ENCODE results near the gene HEBP2. TPM values are rescaled to one million over a fixed set of nuclear protein-coding genes. Genes with fewer than 3 reads are reported as not detected.

The HEBP2 gene
- polyA plus RNA-seq, 1 donor: 58.4 TPM

DNA sequence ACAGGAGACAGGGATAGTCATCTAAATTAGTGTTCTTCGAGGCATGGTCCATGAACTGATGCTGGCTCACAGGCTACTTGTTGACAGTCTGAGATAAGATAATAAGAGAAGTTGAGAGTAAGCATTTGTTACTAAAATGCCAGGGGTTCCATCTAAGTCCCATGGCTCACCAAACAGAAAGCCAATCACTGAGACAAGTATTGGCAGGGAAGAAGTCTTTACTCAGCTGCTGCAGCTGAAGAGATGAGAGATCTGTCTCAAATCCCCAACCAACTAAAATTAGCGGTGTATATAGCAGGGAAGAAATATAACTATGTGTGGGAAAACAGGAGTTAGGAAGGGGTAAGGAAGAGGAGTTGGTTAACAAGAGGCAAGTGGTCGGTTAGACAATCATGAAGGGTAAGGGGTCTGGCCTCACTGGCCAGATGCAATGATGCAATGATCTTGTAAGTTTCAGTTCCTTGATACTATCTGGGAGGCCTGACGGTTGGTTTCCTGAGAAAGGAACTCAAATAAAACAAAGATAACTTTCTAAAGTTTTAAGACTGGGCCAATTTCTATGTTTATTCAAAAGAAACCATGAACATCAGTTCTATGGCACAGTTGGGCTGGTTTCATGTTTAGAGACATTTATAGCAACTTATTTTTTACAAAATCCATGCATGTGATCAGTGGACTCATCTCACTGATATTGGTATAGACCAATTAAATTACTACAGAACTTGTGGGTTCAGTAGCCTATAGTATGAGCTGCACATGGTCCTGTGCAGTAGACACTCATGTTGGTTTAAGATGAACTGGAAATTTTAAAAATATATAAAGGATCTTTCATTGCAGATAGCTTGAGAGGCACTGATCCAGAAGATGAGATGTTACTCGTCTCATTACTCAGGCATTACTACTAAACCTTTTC, 9.9 kb upstream of the HEBP2 start:
- no peak for DNase-seq

DNA sequence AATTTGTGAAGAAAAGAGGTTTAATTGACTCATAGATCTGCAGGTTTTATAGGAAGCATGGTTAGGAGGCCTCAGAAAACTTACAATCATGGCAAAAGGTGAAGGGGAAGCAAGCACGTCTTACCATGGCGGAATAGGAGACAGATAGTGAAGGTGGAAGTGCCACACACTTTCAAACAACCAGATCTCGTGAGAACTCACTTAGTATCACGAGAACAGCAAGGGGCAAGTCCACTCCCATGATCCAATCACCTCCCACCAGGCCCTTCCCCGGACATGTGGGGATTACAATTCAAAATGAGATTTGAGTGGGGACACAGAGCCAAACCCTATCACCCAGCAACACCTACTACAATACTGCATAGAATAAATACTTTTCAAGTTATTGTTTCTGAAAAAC, 7.3 kb upstream of the HEBP2 start:
- no peak for DNase-seq

DNA sequence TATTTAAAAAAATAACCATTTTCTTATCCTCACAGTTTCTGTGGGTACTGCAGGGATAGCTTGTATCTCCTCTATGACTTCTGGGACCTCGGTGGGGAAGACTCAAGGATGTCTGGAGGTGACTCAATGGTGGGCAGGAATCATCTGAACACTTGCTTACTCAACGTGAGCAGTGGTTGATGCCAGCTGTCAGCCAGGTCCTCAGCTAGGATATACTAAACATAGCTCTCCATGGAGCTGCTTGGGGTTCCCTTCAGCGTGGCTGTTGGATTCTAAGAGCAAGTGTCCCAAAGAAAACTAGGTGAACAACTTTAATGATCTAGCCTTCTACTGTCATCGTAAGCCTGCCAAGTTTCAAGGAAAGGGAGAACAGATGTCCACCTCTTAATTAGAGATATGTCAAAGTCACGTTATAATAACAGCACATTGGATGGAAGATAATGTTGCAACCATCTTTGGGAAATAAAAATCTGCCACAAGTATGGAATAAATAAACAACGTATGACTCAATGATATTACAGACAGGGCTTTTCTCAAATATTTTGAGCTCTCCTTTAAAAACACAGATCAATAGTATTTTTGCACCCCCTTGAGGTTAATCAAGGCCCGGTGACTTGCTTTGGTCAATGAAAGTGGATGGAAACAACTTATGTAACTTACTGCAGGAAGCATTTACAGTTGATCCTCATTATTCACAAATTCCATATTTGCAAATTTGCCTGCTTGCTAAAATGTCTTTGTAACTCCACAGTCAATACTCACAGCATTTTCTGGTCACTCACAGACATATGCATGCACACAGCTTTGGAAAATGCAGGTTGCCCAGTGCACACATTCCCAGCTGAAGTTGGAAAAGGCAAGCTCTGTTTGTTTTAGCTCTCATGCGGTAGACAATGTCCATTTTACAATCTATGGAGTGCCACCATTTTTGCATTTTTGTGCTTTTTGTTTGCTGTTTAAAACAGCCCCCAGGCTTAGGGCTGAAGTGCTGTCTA, 6.6 kb upstream of the HEBP2 start:
- no peak for DNase-seq

DNA sequence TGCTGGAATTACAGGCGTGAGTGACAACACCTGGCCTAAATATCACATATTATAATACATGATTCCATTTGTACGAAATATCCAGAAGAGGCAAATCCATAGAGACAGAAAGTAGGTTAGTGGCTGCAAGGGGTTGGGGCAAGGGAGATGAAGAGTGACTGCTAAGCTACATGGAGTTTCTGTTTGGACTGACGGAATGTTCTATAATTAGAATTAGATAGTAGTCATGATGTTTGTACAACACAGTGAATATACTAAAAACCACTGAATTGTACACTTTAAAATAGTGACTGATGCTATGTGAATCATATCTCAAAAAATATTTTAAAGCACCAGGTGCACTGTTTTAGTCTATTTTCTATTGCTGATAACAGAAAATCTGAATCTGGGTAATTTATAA, 3.7 kb upstream of the HEBP2 start:
- DNase-seq: no peak

DNA sequence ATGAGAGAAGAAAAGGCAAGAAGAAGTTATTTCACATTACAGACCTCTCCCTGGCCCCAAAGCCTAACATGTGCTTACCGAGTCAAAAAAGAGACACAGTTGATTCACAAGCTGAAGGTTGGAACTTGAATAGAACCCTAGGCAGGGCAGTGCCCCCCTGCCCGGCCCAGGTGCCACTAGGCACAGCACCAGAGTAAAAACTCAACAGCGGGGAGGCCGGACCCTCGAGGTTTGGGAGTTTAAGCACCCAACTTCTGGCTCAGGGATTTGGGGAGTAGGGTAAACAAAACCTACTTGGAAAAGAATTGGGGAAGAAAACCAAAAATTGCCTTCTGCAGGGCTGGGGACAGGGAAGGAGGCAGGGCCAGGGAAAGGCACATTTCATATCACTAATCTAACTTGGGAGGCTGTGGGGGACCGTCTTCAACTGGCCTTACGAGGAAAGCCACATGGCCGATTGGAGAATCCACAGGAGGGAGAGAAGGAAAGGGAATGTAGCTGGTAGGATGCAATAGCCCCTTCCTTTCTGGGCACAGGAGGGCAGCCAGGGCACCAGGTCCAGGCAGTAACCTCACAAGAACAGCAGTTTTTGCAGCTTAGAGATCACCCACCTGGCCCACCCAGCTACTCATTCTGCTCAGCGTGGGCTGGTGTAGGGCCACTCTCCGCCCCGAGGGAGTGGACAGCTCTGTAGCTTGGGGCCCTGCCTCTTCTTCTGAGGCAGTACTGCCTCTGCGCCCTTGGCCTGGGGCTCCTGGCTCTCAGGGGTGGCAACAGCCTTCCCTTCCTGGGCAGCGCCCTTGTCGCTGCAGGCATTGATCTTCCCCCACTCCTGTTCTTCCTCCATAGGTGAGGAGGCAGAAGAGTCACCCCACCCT, 1.8 kb upstream of the HEBP2 start:
- no peak for DNase-seq

DNA sequence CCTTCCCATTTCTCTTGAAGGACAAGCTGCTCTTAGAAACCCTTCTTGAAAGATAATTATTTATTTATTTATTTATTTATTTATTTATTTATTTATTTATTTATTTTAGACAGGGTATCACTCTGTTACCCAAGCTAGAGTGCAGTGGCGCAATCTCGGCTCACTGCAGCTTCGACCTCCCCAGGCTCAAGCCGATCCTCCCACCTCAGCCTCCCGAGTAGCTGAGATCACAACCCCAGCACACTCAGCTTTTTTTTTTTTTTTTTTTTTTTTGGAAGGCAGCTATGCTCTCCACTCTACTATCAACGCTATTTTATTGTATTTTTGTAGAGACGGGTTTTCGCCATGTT, 1.2 kb upstream of the HEBP2 start:
- no peak for DNase-seq

DNA sequence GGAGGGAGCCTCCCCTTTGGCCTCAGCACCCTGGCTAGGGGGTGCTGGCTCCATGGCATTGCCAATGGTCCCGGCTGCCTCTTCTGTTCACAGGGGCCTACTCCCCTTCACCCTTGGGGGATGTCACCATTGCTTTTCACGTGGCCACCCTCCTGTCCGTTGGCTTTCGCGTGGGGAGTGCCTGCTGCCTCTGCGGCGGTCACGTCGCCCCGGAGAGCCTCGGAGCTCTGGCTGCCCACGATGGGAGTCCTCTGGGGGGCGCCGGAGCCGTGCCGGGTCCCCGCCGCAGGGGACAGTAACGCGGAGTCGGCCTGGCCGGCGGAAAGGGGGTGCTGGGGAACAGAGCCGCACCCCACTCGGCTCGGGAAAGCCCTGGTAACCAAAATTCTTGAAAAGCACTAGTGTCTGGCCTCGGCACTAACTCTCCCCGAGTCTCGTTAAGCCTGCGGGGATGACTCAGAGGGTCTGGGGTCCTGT, 661 bp upstream of the HEBP2 start:
- DNase-seq: peak; percentile 35

DNA sequence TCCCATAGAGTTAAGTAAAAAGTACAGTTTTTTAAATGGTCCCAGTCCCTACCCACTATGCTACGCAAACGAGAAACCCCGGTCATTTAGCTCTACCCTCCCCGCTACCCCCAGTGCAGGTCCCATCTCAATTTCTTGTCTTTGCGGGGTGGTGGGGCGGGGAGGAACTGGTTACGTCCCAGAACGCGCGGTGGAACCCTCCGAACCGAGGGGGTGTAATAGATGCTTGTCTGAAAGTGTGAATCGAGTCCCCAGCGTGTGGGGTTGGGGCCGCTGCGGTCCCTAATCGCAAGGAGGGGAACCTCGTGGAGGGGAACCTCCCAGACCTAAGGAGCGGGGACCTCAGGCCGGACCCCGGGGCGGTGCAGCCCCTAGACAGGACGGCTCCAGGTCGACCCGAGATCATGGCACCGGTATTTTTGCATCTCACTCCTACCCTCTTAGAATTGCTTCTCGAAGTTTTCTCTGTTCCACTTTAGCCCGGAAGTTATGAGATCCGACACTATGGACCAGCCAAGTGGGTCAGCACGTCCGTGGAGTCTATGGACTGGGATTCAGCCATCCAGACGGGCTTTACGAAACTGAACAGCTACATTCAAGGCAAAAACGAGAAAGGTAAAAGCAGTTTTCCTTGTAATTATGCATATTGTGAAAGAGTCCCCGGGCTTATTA, 779 bp downstream of the HEBP2 start:
- peak; percentile 13 for DNase-seq

DNA sequence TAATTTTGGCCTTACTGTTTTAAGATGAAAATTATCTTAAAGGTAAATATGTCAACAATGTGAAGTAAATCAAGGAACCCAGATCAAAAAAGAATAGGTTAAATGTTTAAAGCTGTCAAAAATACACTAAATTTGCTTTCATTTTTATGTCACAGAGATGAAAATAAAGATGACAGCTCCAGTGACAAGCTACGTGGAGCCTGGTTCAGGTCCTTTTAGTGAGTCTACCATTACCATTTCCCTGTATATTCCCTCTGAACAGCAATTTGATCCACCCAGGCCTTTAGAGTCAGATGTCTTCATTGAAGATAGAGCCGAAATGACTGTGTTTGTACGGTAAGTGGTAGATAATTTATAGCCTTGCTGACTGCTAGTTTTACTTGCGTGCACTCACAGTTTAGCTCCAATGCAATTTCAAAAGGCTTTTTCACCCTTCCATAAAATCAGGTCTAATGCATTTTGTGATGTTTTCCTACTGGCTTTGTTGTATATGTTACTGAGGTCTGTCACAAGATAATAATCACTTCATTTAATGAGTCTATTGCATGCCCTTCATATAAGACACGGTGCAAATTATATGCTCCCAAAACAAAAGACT, 1.9 kb downstream of the HEBP2 start:
- DNase-seq: peak; percentile 1

DNA sequence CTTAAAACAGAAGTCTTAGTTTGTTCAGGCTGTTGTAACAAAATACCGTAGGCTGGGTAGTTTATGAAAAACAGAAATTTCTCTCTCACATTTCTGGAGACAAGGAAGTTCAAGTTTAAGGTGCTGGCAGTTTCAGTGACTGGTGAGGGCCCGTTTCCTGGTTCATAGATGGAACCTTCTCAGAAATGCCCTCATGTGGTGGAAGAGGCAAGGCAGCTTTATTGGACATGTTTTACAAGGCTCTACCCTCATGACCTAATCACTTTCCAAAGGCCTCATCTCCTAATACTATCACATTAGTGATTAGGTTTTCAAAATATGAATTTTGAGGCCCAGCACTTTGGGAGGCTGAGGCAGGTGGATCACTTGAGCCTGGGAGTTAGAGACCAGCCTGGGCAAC, 2.4 kb downstream of the HEBP2 start:
- no peak for DNase-seq

DNA sequence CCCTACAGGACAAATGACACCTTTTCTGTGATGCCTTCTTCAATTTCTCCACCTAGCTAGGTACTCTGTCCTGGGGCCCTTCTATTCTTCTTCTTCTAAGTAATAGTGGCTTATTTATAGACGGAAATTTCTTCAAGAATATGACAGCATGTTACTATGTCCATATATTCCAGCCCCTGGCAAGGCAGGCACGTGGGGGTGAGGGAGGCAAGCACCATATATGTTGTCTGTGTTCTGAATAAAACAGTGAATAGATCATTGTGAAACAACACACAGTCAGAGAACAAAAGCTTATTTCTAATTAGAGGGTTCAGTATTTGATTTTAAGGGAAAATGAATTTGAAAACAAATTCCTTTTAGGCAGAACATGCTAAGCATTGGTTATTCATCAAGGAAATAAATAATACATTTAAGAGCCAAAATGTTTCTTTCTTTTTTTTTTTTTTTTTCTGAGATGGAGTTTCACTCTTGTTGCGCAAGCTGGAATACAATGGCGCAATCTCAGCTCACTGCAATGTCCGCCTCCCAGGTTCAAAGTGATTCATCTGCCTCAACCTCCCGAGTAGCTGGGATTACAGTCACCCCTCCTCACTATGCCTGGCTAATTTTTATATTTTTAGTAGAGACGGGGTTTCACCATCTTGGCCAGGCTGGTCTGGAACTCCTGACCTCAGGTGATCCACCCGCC, 6.2 kb downstream of the HEBP2 start:
- no peak for DNase-seq

DNA sequence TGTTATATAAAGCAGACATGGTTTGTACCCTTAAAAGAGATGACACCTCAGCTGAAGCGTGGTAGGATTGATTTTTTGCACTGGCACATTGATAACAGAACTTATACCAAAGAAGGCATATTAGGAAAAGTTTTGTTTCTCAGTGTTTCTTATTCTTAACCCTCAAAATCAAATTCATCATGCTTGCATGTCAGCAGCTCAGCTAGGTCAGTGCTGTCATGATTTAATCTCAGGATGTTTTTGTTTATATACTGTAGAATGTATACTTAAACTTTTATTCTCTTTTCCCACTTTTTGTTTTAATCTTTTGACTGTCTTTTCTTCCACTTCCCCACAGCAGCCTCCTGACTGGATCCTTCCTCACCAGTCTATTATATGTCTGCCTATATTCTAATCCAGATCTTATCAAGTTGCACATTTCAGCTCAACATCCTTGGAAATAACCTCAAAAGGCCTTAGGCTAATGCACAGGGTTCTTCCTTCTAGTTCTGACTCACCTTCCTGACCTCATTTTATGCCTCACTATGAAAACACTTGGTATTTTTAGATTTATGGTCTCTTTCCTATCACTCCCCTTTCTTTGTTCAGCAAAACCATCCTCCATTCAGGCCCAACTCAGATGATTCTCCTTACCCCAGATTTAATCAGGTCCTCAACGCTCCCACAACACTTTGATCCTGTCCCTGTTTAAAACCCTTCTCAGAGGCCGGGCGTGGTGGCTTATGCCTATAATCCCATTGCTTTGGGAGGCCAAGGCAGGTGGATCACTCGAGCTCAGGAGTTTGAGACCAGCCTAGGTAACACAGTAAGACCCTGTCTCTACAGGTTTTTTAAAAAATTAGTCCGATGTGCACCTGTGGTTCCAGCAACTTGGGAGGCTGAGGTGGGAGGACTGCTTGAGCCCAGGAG, 7.2 kb downstream of the HEBP2 start:
- no peak for DNase-seq

DNA sequence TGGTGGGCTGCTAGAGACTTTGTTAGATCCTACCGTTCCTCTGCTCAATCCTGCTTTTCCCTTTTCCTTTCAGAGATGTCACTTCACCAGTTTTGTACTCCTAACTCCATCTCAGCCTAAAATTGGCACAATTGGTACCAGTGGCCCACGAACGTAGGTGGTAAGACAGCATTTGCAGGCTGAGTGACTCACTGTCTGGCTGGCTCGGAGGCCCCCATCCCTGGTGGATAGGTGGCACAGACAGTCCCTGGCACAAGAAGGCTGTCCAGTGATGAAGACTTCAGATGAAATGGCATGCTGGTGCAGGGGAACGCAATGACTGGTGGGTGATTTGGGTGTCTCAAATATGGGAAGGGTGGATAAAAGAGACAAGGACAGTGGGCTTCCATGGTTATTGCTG, 11.1 kb downstream of the HEBP2 start:
- no peak for DNase-seq

DNA sequence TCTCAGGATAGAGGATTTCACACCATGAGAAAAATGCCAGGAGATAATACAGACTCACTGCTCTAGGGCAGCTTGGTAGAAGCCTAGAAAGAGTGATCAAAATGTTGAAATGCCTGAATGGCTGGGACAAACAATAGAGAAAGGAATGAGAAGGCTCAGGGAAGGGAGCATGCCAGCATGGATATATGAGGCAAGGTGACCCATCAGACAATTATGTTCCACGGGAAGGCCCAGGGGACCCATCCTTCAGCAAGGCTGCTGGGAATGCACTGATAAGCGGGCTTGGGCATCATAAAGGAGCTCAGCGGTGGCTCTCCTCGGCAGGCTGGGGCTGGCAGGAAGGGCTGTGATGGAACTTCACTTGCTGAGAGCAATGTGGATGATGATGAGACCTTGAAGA, 12.2 kb downstream of the HEBP2 start:
- DNase-seq: no peak

DNA sequence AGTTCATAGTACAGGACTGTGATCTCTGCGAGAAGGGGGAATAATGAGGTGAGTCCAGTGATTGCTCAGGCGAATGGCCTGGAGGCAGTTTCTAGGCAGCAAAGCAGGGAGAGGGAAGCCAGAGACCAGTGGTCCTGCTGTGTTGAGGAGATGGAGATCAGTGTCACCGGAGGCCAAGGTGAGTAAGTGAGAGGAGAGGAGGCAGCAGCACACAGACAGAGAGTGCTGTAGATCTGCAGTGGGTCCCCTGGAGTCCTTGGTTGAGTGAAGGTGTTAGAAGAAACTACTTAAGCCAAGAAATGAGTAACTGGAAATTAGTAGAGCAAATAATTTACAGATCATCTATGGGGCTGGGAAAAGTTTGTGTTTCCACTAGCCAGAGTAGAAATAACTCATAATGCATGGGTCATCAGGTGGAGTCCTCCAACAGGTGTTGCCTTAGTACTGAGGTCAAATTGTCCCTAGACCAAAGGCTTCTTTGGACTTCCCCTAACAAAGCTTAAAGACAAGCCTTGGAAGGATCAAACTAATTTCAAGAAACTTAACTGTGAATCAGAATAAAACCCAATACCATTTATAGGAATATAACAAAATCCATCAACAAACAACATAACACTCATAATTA, 13.6 kb downstream of the HEBP2 start:
- no peak for DNase-seq

DNA sequence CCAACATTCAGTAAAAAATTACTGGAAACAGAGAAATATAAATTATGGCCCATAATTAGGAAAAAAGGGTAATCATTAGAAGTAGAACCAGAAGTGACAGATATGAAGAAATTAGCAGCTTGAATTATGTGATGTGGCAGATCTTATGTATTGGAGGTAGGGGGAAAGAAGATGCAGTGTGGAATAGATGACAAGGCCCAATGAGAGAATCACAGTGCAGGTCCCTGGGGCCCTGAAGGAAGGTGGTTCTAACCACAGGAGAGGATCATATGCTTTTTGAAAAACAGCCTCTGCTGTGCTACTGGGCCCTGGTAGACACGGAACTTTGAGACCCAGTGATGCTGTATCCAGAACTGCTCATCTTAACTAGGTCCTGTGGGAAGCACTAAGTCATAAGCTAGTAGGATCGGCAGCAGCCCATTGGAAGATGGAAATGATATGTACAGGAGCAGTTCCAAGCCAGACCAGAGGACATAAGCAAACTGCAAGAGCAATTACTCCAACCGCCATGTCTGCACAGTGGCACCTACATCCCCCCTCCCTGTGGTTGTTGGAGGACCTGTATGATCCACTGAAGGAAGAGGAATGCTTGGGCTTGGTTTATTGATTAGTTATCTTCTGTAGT, 14.2 kb downstream of the HEBP2 start:
- no peak for DNase-seq

DNA sequence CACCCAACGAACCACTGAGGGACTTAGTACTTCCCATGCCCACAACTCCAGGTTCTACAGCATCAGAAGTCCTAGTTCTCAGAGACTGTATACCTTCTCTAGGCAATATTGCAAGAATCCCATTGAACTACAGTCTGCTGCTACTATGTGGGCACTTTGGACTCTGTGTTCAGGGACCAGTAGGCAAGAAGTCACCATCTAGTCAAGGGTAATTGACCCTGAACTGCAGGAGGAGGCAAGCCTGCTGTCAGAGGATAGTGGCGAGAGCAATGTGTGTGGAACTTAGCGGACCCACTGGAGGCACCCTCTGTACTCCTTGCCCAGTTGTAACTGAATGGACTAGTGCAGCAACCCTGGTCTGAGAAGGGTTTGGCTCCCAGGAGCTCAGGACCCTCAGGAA, 15.7 kb downstream of the HEBP2 start:
- DNase-seq: no peak

DNA sequence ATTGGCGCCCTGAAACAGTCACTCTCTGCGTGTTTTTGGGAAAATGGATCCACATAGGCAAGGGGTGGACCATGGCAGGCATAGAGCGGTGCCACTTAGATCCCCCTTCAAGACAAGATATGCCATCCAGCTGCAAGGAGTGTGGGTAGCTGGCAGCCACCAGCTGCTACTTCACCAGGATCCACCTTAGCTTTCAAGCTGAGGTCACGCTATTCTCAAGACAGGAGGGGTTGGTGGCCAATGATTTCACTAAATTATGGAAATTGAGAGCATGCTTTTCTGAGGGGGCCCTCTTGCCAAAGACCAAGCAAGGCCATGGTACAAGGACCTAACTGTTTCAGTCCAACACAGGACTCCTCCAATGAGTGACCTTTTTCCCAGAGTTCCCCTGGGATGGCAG, 16.3 kb downstream of the HEBP2 start:
- no peak for DNase-seq

Data from left kidney (tissue), 2 donors.